ENCODE results near the gene NANS.

NANS gene

DNA sequence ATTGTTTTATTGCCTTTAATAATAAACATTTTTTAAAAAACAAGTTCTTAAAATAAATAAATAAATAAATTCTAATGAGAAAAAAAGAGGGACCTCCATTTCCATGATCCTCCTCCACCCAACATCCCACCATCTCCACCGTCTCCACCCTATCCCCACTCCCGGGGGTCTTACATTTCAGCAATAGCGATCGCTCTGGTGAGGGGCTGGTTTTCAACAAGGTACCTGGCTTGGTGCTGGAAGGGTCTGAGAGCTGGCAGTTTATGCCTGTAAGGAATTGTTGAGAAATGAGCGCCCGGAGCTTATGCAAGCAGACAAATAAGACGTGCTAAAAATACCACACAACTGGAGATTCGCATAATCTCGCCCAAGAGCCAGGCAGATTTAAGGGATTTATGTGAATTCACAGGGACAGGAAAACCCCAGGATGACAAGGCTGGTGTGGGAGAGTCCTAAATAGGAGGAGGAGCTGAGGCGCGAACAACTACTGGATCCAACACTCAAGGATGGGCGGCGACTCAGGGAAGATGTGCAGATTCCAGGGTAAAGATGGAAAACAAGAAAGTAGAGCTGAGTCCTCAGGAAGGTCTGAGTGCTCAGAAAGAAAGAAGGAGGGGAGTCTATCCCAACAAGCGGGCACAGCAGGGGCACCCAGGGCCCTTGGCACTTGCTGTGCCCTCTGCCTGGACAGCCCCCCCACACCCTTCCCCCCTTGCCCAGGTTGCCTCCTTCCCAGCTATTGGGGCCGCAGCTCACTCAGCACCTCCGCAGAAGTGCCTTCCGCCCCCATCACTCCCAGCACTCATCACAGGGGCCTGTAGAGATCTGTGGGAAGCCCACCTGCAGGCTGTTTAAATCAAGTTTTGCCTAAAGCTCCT, 35.4 kb downstream of the NANS start:
- H3K4me3 ChIP-seq (ENCODE audit: low read depth, low read length) = no peak overlapping the region
- POLR2A ChIA-PET = no interaction called here
- peak; percentile 16 for DNase-seq (ENCODE audit: low read depth, low spot score)
- CTCF ChIA-PET = interaction anchor here (0.8 to 3.1 kb wide), 2 partner anchors 14 to 18 kb away, joined by 3 to 17 read pairs; no protein-coding TSS in a partner anchor
- TF ChIP-seq, protein P1, sequence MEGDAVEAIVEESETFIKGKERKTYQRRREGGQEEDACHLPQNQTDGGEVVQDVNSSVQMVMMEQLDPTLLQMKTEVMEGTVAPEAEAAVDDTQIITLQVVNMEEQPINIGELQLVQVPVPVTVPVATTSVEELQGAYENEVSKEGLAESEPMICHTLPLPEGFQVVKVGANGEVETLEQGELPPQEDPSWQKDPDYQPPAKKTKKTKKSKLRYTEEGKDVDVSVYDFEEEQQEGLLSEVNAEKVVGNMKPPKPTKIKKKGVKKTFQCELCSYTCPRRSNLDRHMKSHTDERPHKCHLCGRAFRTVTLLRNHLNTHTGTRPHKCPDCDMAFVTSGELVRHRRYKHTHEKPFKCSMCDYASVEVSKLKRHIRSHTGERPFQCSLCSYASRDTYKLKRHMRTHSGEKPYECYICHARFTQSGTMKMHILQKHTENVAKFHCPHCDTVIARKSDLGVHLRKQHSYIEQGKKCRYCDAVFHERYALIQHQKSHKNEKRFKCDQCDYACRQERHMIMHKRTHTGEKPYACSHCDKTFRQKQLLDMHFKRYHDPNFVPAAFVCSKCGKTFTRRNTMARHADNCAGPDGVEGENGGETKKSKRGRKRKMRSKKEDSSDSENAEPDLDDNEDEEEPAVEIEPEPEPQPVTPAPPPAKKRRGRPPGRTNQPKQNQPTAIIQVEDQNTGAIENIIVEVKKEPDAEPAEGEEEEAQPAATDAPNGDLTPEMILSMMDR (IDR thresholded peaks at IDR 0.05; ENCODE audit: insufficient read depth, low read length, missing control alignments) = no peak

DNA sequence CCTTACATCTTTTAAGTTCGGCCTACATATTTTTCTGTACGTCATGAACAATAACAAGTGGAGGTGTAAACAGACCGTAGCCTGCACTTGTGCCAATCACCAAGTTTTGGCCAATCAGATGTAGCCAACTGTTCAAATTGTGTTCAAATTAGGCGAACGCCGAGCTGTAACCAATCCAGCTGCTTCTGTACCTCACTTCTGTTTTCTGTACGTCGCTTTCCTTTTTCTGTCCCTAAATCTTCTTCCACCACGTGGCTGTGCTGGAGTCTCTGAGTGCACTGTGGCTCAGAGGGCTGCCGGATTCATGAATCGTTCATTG, 36.0 kb downstream of the NANS start:
- TF ChIP-seq, protein P1 (IDR thresholded peaks at IDR 0.05; ENCODE audit: insufficient read depth, low read length, missing control alignments) = no peak
- ChIA-PET CTCF (interaction anchor here (3.1 kb wide), 1 partner anchor 18 kb away, joined by 17 read pairs; no protein-coding TSS in a partner anchor), POLR2A (no interaction called here)
- H3K4me3 ChIP-seq (ENCODE audit: low read depth, low read length) = no peak overlapping the region
- DNase-seq (ENCODE audit: low read depth, low spot score) = no peak

DNA sequence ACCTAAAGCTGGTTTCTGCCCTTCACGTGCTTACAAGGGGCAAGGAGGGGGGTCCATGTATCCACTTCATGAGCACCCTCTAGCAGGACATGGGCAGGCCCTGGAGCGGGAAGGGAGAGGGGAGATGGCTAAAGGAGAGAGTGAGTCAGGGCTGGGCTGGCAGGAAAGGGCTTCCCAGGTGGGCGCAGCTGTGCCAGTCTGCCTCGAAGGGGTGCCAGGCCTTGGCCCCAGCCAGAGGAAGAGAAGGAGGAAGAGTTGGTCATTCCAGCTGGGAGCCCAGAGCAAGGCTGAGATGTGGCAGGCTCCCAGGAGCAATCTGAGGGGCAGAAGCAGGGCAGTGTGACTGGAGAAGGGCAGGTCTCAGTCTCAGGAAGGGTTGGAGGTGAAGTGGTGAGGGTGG, 37.8 kb downstream of the NANS start:
- H3K4me3 ChIP-seq (ENCODE audit: low read depth, low read length) = no peak overlapping the region
- POLR2A ChIA-PET = no interaction called here
- no peak for DNase-seq (ENCODE audit: low read depth, low spot score)
- CTCF ChIA-PET = interaction anchor here (0.8 to 3.1 kb wide), 2 partner anchors 20 to 25 kb away, joined by 3 to 17 read pairs; partner anchors contain the start of gene TRIM14
- TF ChIP-seq, protein P1 (IDR thresholded peaks at IDR 0.05; ENCODE audit: insufficient read depth, low read length, missing control alignments) = no peak

DNA sequence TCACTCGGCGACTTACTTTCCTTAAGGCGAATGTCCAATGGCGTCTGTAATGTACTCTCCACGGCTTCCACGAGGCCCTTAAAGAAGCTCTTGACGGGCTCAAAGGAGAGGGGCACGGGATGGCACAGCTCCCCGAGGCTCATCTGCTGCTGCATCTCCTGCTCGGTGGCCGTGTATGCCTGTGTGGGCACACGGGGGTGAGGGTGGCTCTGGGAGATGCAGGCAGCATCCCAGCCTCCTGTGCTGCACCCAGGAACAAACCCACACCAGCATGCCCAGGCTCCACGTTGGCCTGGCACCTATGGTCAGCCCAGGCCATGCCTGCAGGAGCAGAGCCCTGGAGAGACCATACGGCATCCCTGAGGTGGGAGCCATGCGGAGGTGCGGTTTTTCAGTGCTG, 38.3 kb downstream of the NANS start:
- no peak overlapping the region for H3K4me3 ChIP-seq (ENCODE audit: low read depth, low read length)
- POLR2A ChIA-PET = no interaction called here
- CTCF ChIA-PET = interaction anchor here (0.8 to 2.5 kb wide), 2 partner anchors 21 to 24 kb away, joined by 3 to 6 read pairs; partner anchors contain the start of gene TRIM14
- DNase-seq (ENCODE audit: low read depth, low spot score) = no peak
- TF ChIP-seq, protein P1 (IDR thresholded peaks at IDR 0.05; ENCODE audit: insufficient read depth, low read length, missing control alignments) = no peak

DNA sequence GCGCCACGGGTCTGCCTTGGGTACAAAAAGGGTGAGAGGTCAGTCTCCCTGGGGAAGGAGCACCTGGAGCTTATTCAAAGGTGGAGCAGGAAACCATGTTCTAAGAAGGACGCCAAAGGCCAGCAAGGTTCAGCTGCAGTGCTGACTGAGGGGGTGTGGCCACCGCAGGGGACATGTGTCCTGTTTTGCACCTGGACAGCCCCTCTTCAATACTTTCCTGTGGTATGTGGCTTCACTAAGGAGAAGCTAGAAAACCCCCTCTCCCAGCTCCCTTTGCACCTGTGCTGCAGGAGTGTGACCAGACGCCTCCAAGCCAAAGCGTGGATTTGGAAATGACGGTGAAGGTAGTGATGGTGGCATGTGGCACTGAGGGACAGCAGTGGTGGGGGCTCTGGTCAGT, 38.9 kb downstream of the NANS start:
- no peak for DNase-seq (ENCODE audit: low read depth, low spot score)
- no peak overlapping the region for H3K4me3 ChIP-seq (ENCODE audit: low read depth, low read length)
- CTCF ChIA-PET = interaction anchor here (2.5 kb wide), 1 partner anchor 21 kb away, joined by 6 read pairs; no protein-coding TSS in a partner anchor
- TF ChIP-seq, protein P1 (IDR thresholded peaks at IDR 0.05; ENCODE audit: insufficient read depth, low read length, missing control alignments) = no peak
- POLR2A ChIA-PET = no interaction called here

DNA sequence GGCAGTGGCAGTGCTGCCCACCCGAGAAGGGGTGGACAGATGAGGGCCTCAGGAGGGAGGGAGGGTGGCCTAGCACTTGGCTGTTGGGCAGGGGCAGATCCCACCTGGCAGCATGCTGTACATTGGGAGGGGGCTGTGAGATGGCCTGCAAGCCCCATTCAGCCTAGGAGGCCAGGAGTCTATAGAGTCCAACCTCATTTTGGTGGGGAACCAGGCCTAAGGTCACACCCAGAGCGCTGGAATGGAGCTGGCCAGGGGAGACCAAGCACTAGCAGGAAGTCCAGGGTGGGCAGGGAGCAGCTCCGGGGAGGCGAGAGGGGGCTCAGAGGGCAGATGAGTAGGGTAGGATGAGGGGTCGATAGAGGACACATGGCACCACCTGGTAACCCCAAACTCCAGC, 39.6 kb downstream of the NANS start:
- DNase-seq (ENCODE audit: low read depth, low spot score) = no peak
- ChIA-PET CTCF (interaction anchor here (2.5 kb wide), 1 partner anchor 22 kb away, joined by 6 read pairs; no protein-coding TSS in a partner anchor), POLR2A (no interaction called here)
- no peak overlapping the region for H3K4me3 ChIP-seq (ENCODE audit: low read depth, low read length)
- TF ChIP-seq, protein P1 (IDR thresholded peaks at IDR 0.05; ENCODE audit: insufficient read depth, low read length, missing control alignments) = no peak

Measured in AG04449 (cell line).